B cell (primary cell): ENCODE results near the gene SHISA3.

Experiments
- EZH2 ChIP-seq: IDR thresholded peaks from 2 replicates; pipeline ENCODE4 v1.6.1; 2012; ENCODE audit warnings: borderline replicate concordance, low read depth, mild to moderate bottlenecking, moderate library complexity, low read length; ENCODE audit not compliant: insufficient read depth, poor library complexity, severe bottlenecking
- TF ChIP-seq, protein P1 (sequence below): fragments of 200-600 bp; IDR thresholded peaks from one replicate; pipeline ENCODE4 v1.8.0; 2022; ENCODE audit warnings: antibody characterized with exemption, mild to moderate bottlenecking

DNA sequence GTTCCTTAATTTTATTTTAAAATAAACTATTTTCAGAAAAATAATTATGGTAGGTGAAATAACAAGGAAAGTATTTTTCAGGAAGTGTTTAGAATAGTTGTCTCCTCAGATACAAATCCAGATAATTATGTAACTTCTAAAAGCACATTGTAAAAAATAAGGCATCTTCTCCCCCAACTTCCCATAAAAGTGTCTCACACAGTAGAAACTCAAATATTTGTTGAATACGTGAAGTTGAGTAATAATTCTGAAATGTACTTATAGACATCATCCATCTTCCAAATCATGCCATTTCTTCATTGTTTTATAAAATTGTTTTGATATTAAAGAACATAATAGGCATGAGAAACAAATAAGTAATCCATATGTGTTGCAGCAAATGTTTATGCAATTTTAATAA, 18.0 kb downstream of the SHISA3 start:
- TF ChIP-seq, protein P1, sequence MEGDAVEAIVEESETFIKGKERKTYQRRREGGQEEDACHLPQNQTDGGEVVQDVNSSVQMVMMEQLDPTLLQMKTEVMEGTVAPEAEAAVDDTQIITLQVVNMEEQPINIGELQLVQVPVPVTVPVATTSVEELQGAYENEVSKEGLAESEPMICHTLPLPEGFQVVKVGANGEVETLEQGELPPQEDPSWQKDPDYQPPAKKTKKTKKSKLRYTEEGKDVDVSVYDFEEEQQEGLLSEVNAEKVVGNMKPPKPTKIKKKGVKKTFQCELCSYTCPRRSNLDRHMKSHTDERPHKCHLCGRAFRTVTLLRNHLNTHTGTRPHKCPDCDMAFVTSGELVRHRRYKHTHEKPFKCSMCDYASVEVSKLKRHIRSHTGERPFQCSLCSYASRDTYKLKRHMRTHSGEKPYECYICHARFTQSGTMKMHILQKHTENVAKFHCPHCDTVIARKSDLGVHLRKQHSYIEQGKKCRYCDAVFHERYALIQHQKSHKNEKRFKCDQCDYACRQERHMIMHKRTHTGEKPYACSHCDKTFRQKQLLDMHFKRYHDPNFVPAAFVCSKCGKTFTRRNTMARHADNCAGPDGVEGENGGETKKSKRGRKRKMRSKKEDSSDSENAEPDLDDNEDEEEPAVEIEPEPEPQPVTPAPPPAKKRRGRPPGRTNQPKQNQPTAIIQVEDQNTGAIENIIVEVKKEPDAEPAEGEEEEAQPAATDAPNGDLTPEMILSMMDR: no peak
- no peak for TF ChIP-seq EZH2
